Panc1 (cell line): Measurements from ENCODE around the gene HEYL.

Source experiments
- POLR2AphosphoS5 ChIP-seq: IDR thresholded peaks from 2 replicates; pipeline ENCODE4 v1.6.1; 2012; ENCODE audit warnings: mild to moderate bottlenecking, low read depth, low read length, moderate library complexity
- SIN3A ChIP-seq: IDR thresholded peaks from 2 replicates; pipeline ENCODE4 v1.6.1; 2012; ENCODE audit warnings: low read depth, mild to moderate bottlenecking, low read length, moderate library complexity, borderline replicate concordance; ENCODE audit not compliant: insufficient read depth
- TCF7L2 ChIP-seq: IDR thresholded peaks from 2 replicates; pipeline ENCODE4 v1.6.1; 2011; ENCODE audit warnings: mild to moderate bottlenecking, low read depth, low read length, inconsistent platforms
- TF ChIP-seq, protein P1 (sequence below): fragments of 450-650 bp; IDR thresholded peaks from 2 replicates; pipeline ENCODE4 v1.5.1; 2017; ENCODE audit warnings: mild to moderate bottlenecking
- TF ChIP-seq, protein P2 (sequence below), 2 experiments: IDR thresholded peaks; 2 replicates each; pipeline ENCODE4 v1.6.1; 2011 to 2012; ENCODE audit warnings: low read depth in 2 of 2, control low read depth in 1 of 2, low read length in 1 of 2, mild to moderate bottlenecking in 1 of 2, moderate library complexity in 1 of 2; ENCODE audit not compliant: insufficient read depth in 1 of 2

DNA sequence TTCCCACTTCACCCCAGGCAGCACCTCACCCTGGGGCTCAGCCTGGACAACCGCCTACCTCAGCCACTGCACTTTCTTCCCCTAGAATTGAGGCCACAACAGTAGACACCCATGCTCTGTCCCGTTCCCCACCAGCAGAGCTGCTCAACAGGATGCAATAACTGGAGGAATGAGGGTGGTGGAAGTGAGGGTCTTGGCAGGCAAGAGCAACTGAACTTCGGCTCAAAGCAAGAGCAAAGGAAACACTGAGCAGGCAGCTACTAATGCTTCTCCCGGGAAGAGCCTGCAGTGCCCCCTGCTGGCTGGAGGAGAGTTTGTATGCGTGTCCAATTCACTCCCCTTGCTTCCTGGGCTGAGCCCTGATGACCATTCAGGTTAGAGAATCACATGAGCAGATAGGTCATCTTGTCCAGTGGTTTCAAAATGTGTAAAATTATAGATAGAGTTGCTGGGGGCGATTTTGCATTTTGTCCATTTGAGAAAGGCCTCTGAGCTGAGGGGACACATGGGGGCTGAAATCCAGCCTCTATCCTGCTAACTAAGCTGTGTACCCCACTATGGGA, 18.6 kb upstream of the HEYL start:
- TF ChIP-seq POLR2AphosphoS5 (no peak), TCF7L2 (no peak), SIN3A (no peak)
- TF ChIP-seq, protein P1, sequence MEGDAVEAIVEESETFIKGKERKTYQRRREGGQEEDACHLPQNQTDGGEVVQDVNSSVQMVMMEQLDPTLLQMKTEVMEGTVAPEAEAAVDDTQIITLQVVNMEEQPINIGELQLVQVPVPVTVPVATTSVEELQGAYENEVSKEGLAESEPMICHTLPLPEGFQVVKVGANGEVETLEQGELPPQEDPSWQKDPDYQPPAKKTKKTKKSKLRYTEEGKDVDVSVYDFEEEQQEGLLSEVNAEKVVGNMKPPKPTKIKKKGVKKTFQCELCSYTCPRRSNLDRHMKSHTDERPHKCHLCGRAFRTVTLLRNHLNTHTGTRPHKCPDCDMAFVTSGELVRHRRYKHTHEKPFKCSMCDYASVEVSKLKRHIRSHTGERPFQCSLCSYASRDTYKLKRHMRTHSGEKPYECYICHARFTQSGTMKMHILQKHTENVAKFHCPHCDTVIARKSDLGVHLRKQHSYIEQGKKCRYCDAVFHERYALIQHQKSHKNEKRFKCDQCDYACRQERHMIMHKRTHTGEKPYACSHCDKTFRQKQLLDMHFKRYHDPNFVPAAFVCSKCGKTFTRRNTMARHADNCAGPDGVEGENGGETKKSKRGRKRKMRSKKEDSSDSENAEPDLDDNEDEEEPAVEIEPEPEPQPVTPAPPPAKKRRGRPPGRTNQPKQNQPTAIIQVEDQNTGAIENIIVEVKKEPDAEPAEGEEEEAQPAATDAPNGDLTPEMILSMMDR: peak; percentile 93
- TF ChIP-seq, protein P2, sequence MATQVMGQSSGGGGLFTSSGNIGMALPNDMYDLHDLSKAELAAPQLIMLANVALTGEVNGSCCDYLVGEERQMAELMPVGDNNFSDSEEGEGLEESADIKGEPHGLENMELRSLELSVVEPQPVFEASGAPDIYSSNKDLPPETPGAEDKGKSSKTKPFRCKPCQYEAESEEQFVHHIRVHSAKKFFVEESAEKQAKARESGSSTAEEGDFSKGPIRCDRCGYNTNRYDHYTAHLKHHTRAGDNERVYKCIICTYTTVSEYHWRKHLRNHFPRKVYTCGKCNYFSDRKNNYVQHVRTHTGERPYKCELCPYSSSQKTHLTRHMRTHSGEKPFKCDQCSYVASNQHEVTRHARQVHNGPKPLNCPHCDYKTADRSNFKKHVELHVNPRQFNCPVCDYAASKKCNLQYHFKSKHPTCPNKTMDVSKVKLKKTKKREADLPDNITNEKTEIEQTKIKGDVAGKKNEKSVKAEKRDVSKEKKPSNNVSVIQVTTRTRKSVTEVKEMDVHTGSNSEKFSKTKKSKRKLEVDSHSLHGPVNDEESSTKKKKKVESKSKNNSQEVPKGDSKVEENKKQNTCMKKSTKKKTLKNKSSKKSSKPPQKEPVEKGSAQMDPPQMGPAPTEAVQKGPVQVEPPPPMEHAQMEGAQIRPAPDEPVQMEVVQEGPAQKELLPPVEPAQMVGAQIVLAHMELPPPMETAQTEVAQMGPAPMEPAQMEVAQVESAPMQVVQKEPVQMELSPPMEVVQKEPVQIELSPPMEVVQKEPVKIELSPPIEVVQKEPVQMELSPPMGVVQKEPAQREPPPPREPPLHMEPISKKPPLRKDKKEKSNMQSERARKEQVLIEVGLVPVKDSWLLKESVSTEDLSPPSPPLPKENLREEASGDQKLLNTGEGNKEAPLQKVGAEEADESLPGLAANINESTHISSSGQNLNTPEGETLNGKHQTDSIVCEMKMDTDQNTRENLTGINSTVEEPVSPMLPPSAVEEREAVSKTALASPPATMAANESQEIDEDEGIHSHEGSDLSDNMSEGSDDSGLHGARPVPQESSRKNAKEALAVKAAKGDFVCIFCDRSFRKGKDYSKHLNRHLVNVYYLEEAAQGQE (IDR thresholded peaks at IDR 0.05; ENCODE audit: insufficient read depth in 1 of 2, low read depth in 2 of 2, low read length in 1 of 2): no peak
